ENCODE measurements around the gene SPOCK1. TPM values are rescaled to one million over a fixed set of nuclear protein-coding genes. Genes with fewer than 3 reads are reported as not detected.

SPOCK1 gene
- total RNA-seq, 1 experiment from 2014 or later = 10.9 TPM

GRCh38 chr5:137265457-137265856 lies 233.7 kb downstream of the SPOCK1 start:
- H4K8ac ChIP-seq (replicated peaks; ENCODE audit: insufficient read length, low read depth, low read length) = no peak overlapping the region
- TF ChIP-seq CTCF (conservative IDR thresholded peaks at IDR 0.05) = no peak
- H3K27me3 ChIP-seq (ENCODE audit: insufficient read depth, low read length) = no peaks in the 10 kb centered on the region
- H3T11ph ChIP-seq (ENCODE audit: low read length) = no peak overlapping the region
- WGBS (ENCODE audit: extremely low coverage, insufficient read length, low lambda C conversion rate) = no CpG with 5 or more reads among the region's 1 CpG
- H3K9me3 ChIP-seq (ENCODE audit: control insufficient read depth, low read depth, low read length) = no peaks in the 10 kb centered on the region
- no peak overlapping the region for H3K14ac ChIP-seq (ENCODE audit: insufficient read depth, low read length)
- no peak overlapping the region for H4K91ac ChIP-seq (ENCODE audit: insufficient read length, low read depth, low read length)
- H4K20me1 ChIP-seq (ENCODE audit: control insufficient read depth, insufficient read depth, insufficient read length) = no peaks in the 10 kb centered on the region
- H3K18ac ChIP-seq (ENCODE audit: insufficient read length, low read depth, low read length) = no peak overlapping the region
- no peaks in the 10 kb centered on the region for H3K79me1 ChIP-seq (ENCODE audit: insufficient read depth, low read depth, low read length, poor library complexity, severe bottlenecking)
- H3K56ac ChIP-seq (ENCODE audit: insufficient read length, low read depth, low read length) = no peak overlapping the region
- H3K9me3 Mint-ChIP-seq = no peaks in the 10 kb centered on the region
- no peak overlapping the region for H3K4me2 ChIP-seq (ENCODE audit: insufficient read depth, insufficient read length, low read length)
- no peak overlapping the region for H2BK20ac ChIP-seq (ENCODE audit: low read depth, low read length, poor library complexity, severe bottlenecking)
- no peak overlapping the region for H3K27ac ChIP-seq (ENCODE audit: insufficient read length, low read depth, low read length)
- no peak overlapping the region for H3K27ac Mint-ChIP-seq
- no peaks in the 10 kb centered on the region for H3K27me3 Mint-ChIP-seq (ENCODE audit: low read depth)
- no peak overlapping the region for H3K23ac ChIP-seq (ENCODE audit: insufficient read length, low read depth, low read length)
- H3K79me2 ChIP-seq (ENCODE audit: insufficient read depth, low read length) = no peaks in the 10 kb centered on the region
- H3K4ac ChIP-seq (ENCODE audit: low read depth, low read length) = no peak overlapping the region
- H2BK120ac ChIP-seq (ENCODE audit: low read depth, low read length, poor library complexity, severe bottlenecking) = no peak overlapping the region
- no peak overlapping the region for H2AFZ ChIP-seq (ENCODE audit: low read length)
- peaks cover 2 to 10% of the 10 kb centered on the region in 2 experiments; a peak in 2 of 4 replicates for H3K4me1 Mint-ChIP-seq
- no peak overlapping the region for H4K5ac ChIP-seq (ENCODE audit: insufficient read length, low read depth, low read length)
- H2BK12ac ChIP-seq (ENCODE audit: insufficient read length, low read depth, low read length) = no peak overlapping the region
- no peak overlapping the region for H2BK15ac ChIP-seq (ENCODE audit: low read depth, low read length)
- no peaks in the 10 kb centered on the region; a peak in 1 of 7 replicates for H3K36me3 Mint-ChIP-seq (ENCODE audit: insufficient read depth in 1 of 3, low read depth in 3 of 3)
- H3K4me1 ChIP-seq (ENCODE audit: insufficient read depth, low read length) = no peaks in the 10 kb centered on the region
- no peak overlapping the region for H3K4me3 Mint-ChIP-seq
- no peak overlapping the region for H2BK5ac ChIP-seq (ENCODE audit: insufficient read length, low read length)
- no peak overlapping the region for H2AK5ac ChIP-seq (ENCODE audit: insufficient read length, low read length)
- no peak for DNase-seq
- no peaks in the 10 kb centered on the region for H3K23me2 ChIP-seq (ENCODE audit: insufficient read length, low read depth, low read length, poor library complexity, severe bottlenecking)
- H3K9ac ChIP-seq (ENCODE audit: extremely low read depth, insufficient read length, low read length) = no peak overlapping the region

Data from H9 (cell line).